Esophagus muscularis mucosa (tissue), 4 donors: ENCODE results near the gene DLG5. TPM values are rescaled to one million over a fixed set of nuclear protein-coding genes. Genes with fewer than 3 reads are reported as not detected.

Experiments
- DNase-seq: peaks from one replicate; pipeline ENCODE4 v3.0.0-alpha.2; 2017; ENCODE audit errors: extremely low spot score
- H3K27ac ChIP-seq, 4 donors: fragments of 200-600 bp; sonication (generic); replicated peaks in 1 of 4; 1 replicate in 3 of 4; 2 replicates in 1 of 4; pipeline ENCODE4 v1.5.1; 2016 to 2019; ENCODE audit warnings: mild to moderate bottlenecking in 1 of 4
- H3K27me3 ChIP-seq, 4 donors: fragments of 200-600 bp; sonication (generic); one replicate each; pipeline versions ENCODE4 v1.5.1 to v1.6.0; 2016 to 2019
- H3K36me3 ChIP-seq, 4 donors: fragments of 200-600 bp; sonication (generic); one replicate each; pipeline ENCODE4 v1.5.1; 2016 to 2019
- H3K4me1 ChIP-seq, 4 donors: fragments of 200-600 bp; sonication (generic); one replicate each; pipeline ENCODE4 v1.5.1; 2016 to 2019
- H3K4me3 ChIP-seq, 4 donors: fragments of 200-600 bp; sonication (generic); 1 replicate in 2 of 4; 2 replicates in 2 of 4; pipeline ENCODE4 v1.5.1; 2016 to 2019; ENCODE audit warnings: mild to moderate bottlenecking in 4 of 4, moderate library complexity in 1 of 4
- H3K9me3 ChIP-seq, 4 donors: fragments of 200-600 bp; sonication (generic); 1 replicate in 3 of 4; 2 replicates in 1 of 4; pipeline ENCODE4 v1.5.1; 2016 to 2019
- CTCF ChIP-seq, 3 experiments: fragments of 200-600 bp in 2 of 3; fragments of 450-650 bp in 1 of 3; sonication (generic) in 2 of 3; IDR thresholded peaks; one replicate each; pipeline ENCODE4 v1.5.1; 2017 to 2019; ENCODE audit warnings: antibody characterized with exemption in 3 of 3, mild to moderate bottlenecking in 2 of 3, moderate library complexity in 1 of 3
- EP300 ChIP-seq: sonication (generic); formaldehyde crosslinking; IDR thresholded peaks from one replicate; pipeline ENCODE4 v1.6.1; 2017; ENCODE audit warnings: antibody characterized with exemption
- POLR2A ChIP-seq: fragments of 450-650 bp; IDR thresholded peaks from one replicate; pipeline ENCODE4 v1.6.1; 2017; ENCODE audit warnings: antibody characterized with exemption, moderate library complexity, mild to moderate bottlenecking, low read depth
- POLR2AphosphoS5 ChIP-seq, 2 donors: sonication (generic); formaldehyde crosslinking; IDR thresholded peaks; one replicate each; pipeline ENCODE4 v1.6.1; 2017; ENCODE audit warnings: antibody characterized with exemption in 2 of 2
- WGBS: methylation state at CpG from one replicate; pipeline ENCODE4 v1.1.5; 2018; 5-methylcytosine and 5-hydroxymethylcytosine counted together
- intact Hi-C: fragments of 100-400 bp; cut with DNase I; formaldehyde crosslinking; loops from one replicate; pipeline ENCODE4 v1.15.1; 2023
- total RNA-seq, 4 donors: library from RNA; depleted of rRNA; stranded (reverse); fragments of >200 nt; gene quantifications; one replicate each; pipeline versions ENCODE4 v1.1.0 to v1.2.1, GENCODE V29; 2016

The DLG5 gene
- total RNA-seq, 4 donors from 2014 or later: 55.7 to 120 (median 76.6) TPM

GRCh38 chr10:77833225-77833624 is 93.3 kb downstream of the DLG5 start:
- Histone ChIP-seq H3K27me3 (no peaks in the 10 kb centered on the region), H3K27ac (no peak overlapping the region), H3K9me3 (no peaks in the 10 kb centered on the region), H3K4me1 (peaks cover 8 to 31% (median 23%) of the 10 kb centered on the region in 4 donors), H3K36me3 (peaks cover 49 to 94% (median 72%) of the 10 kb centered on the region in 4 donors), H3K4me3 (no peak overlapping the region)
- no peak for TF ChIP-seq POLR2A
- no peak for TF ChIP-seq POLR2AphosphoS5 (IDR thresholded peaks at IDR 0.05)
- TF ChIP-seq EP300: no peak
- no peak for TF ChIP-seq CTCF (IDR thresholded peaks at IDR 0.05)
- intact Hi-C loops: no loop called here
- WGBS: 93% methylated on average over 6 of the region's 6 CpGs
- no peak for DNase-seq

GRCh38 chr10:77832238-77832637 is 94.3 kb downstream of the DLG5 start:
- no peak for TF ChIP-seq CTCF (IDR thresholded peaks at IDR 0.05)
- no peak for TF ChIP-seq POLR2A
- TF ChIP-seq EP300: no peak
- no peak for TF ChIP-seq POLR2AphosphoS5 (IDR thresholded peaks at IDR 0.05)
- Histone ChIP-seq H3K9me3 (no peaks in the 10 kb centered on the region), H3K4me3 (no peak overlapping the region), H3K27ac (no peak overlapping the region), H3K4me1 (peaks cover 7 to 21% (median 14%) of the 10 kb centered on the region in 4 donors), H3K27me3 (no peaks in the 10 kb centered on the region), H3K36me3 (peaks cover 46 to 95% (median 73%) of the 10 kb centered on the region in 4 donors)
- no peak for DNase-seq
- WGBS: 58% methylated on average over 2 of the region's 2 CpGs
- intact Hi-C loops: no loop called here

GRCh38 chr10:77829356-77829755 is 97.2 kb downstream of the DLG5 start:
- TF ChIP-seq CTCF (IDR thresholded peaks at IDR 0.05) (no peak), POLR2AphosphoS5 (IDR thresholded peaks at IDR 0.05) (no peak), POLR2A (no peak), EP300 (no peak)
- 82% methylated on average over 4 of the region's 10 CpGs for WGBS
- Histone ChIP-seq H3K4me1 (no peaks in the 10 kb centered on the region), H3K27me3 (no peaks in the 10 kb centered on the region), H3K9me3 (no peaks in the 10 kb centered on the region), H3K4me3 (no peak overlapping the region), H3K36me3 (peaks cover 48 to 100% (median 82%) of the 10 kb centered on the region in 4 donors), H3K27ac (no peak overlapping the region)
- intact Hi-C loops: no loop called here
- no peak for DNase-seq

GRCh38 chr10:77828377-77828776 is 98.2 kb downstream of the DLG5 start:
- 97% methylated on average over 6 of the region's 6 CpGs for WGBS
- TF ChIP-seq EP300: no peak
- no peak for TF ChIP-seq POLR2AphosphoS5 (IDR thresholded peaks at IDR 0.05)
- TF ChIP-seq CTCF (IDR thresholded peaks at IDR 0.05): no peak
- TF ChIP-seq POLR2A: no peak
- intact Hi-C loops: no loop called here
- Histone ChIP-seq H3K27ac (no peak overlapping the region), H3K4me1 (no peaks in the 10 kb centered on the region), H3K9me3 (no peaks in the 10 kb centered on the region), H3K27me3 (no peaks in the 10 kb centered on the region), H3K36me3 (peaks cover 48 to 100% (median 80%) of the 10 kb centered on the region in 4 donors), H3K4me3 (no peak overlapping the region)
- DNase-seq: no peak

- WGBS: 92% methylated on average over 9 of the region's 9 CpGs
- H3K27ac ChIP-seq: no peak overlapping the region
- no peaks in the 10 kb centered on the region for H3K27me3 ChIP-seq
- TF ChIP-seq EP300 (no peak), POLR2AphosphoS5 (IDR thresholded peaks at IDR 0.05) (no peak), POLR2A (no peak), CTCF (IDR thresholded peaks at IDR 0.05) (no peak)
- H3K4me1 ChIP-seq: no peaks in the 10 kb centered on the region
- intact Hi-C loops: no loop called here
- H3K4me3 ChIP-seq: no peak overlapping the region
- no peak for DNase-seq
- H3K36me3 ChIP-seq: peaks cover 45 to 100% (median 71%) of the 10 kb centered on the region in 4 donors
- H3K9me3 ChIP-seq: no peaks in the 10 kb centered on the region
Measured at GRCh38 chr10:77827366-77827765, 99.2 kb downstream of the DLG5 start.
